Sigmoid colon (tissue), 7 donors: ENCODE results near the gene NEK6. TPM values are rescaled to one million over a fixed set of nuclear protein-coding genes. Genes with fewer than 3 reads are reported as not detected.

Experiments
- DNase-seq: peaks from one replicate; pipeline ENCODE4 v3.0.0-alpha.2; 2019
- H3K27ac ChIP-seq, 4 donors: fragments of 200-600 bp; sonication (generic); one replicate each; pipeline ENCODE4 v1.5.1; 2016 to 2019; ENCODE audit warnings: mild to moderate bottlenecking in 1 of 4
- H3K27me3 ChIP-seq, 3 donors: fragments of 200-600 bp; sonication (generic); one replicate each; pipeline ENCODE4 v1.5.1; 2019; ENCODE audit warnings: mild to moderate bottlenecking in 1 of 3
- H3K36me3 ChIP-seq, 4 donors: fragments of 200-600 bp; sonication (generic); one replicate each; pipeline ENCODE4 v1.5.1; 2016 to 2019
- H3K4me1 ChIP-seq, 4 donors: fragments of 200-600 bp; sonication (generic); one replicate each; pipeline ENCODE4 v1.5.1; 2017 to 2019
- H3K4me3 ChIP-seq, 4 donors: fragments of 200-600 bp; sonication (generic); one replicate each; pipeline ENCODE4 v1.5.1; 2017 to 2019; ENCODE audit warnings: mild to moderate bottlenecking in 2 of 4, moderate library complexity in 1 of 4
- H3K9me3 ChIP-seq, 4 donors: fragments of 200-600 bp in 3 of 4; sonication (generic) in 3 of 4; one replicate each; pipeline versions ENCODE4 v1.5.1 to v1.6.1; 2013 to 2019
- CTCF ChIP-seq, 4 experiments: fragments of 450-650 bp in 3 of 4; fragments of 200-600 bp in 1 of 4; IDR thresholded peaks; one replicate each; pipeline ENCODE4 v1.5.1; 2016 to 2019; ENCODE audit warnings: antibody characterized with exemption in 4 of 4, mild to moderate bottlenecking in 3 of 4, moderate library complexity in 2 of 4
- EP300 ChIP-seq, 4 donors: sonication (generic); formaldehyde crosslinking; IDR thresholded peaks; one replicate each; pipeline ENCODE4 v1.6.1; 2017; ENCODE audit warnings: antibody characterized with exemption in 4 of 4
- POLR2A ChIP-seq, 2 donors: fragments of 450-650 bp; IDR thresholded peaks; one replicate each; pipeline ENCODE4 v1.6.1; 2016; ENCODE audit warnings: antibody characterized with exemption in 2 of 2, mild to moderate bottlenecking in 2 of 2, moderate library complexity in 2 of 2
- POLR2AphosphoS5 ChIP-seq, 4 donors: sonication (generic); formaldehyde crosslinking; IDR thresholded peaks; one replicate each; pipeline ENCODE4 v1.6.1; 2017; ENCODE audit warnings: antibody characterized with exemption in 4 of 4
- WGBS, 2 donors: extraction: QIAGEN DNeasy Blood & Tissue Kit; methylation state at CpG; one replicate each; pipeline ENCODE4 v1.1.7; 2013; 5-methylcytosine and 5-hydroxymethylcytosine counted together
- intact Hi-C: fragments of 100-400 bp; cut with DNase I; formaldehyde crosslinking; loops from one replicate; pipeline ENCODE4 v1.15.1; 2023
- polyA plus RNA-seq, 3 donors: library from polyadenylated mRNA; stranded (reverse); fragments of 200-250 nt; gene quantifications; one replicate each; pipeline ENCODE4 v1.2.3, GENCODE V29; 2013
- total RNA-seq, 4 donors: library from RNA; depleted of rRNA; stranded (reverse); fragments of >200 nt; gene quantifications; one replicate each; pipeline ENCODE4 v1.1.0, GENCODE V29; 2016
- donor health status: healthy with polysubstance abuse.
- donor health status: Bipolar disorder and iron deficiency.
- donor health status: healthy.

Gene NEK6
- total and polyA plus RNA-seq, 7 donors: 8.2 to 36.2 (median 18.7) TPM

GRCh38 chr9:124270504-124271335 is 13.0 kb downstream of the NEK6 start:
- 16 to 66% methylated on average over 14 of the region's 14 CpGs for WGBS, 2 donors
- peaks cover 0 to 91% (median 81%) of the 10 kb centered on the region in 4 donors for H3K4me1 ChIP-seq

GRCh38 chr9:124271660-124272059 is 13.9 kb downstream of the NEK6 start:
- Histone ChIP-seq H3K4me1 (peaks cover 0 to 91% (median 75%) of the 10 kb centered on the region in 4 donors), H3K9me3 (no peaks in the 10 kb centered on the region), H3K36me3 (no peaks in the 10 kb centered on the region), H3K27me3 (no peaks in the 10 kb centered on the region), H3K4me3 (no peak overlapping the region), H3K27ac (peak overlapping the region; percentile 52 to 86 (median 75))
- TF ChIP-seq EP300 (IDR thresholded peaks at IDR 0.05): no peak
- TF ChIP-seq CTCF (IDR thresholded peaks at IDR 0.05): no peak
- no peak for TF ChIP-seq POLR2A (IDR thresholded peaks at IDR 0.05)
- TF ChIP-seq POLR2AphosphoS5 (IDR thresholded peaks at IDR 0.05): no peak
- WGBS, 2 donors: 12 to 63% methylated on average over 7 of the region's 7 CpGs
- no peak for DNase-seq
- intact Hi-C loops: no loop called here

More at GRCh38 chr9:124270504-124271335, 13.0 kb downstream of the NEK6 start:
- TF ChIP-seq POLR2AphosphoS5 (IDR thresholded peaks at IDR 0.05) (no peak), CTCF (IDR thresholded peaks at IDR 0.05) (no peak), EP300 (IDR thresholded peaks at IDR 0.05) (no peak), POLR2A (IDR thresholded peaks at IDR 0.05) (no peak)
- H3K9me3 ChIP-seq: no peaks in the 10 kb centered on the region
- H3K27ac ChIP-seq: peak overlapping the region; percentile 52 to 86 (median 75)
- DNase-seq: no peak
- H3K36me3 ChIP-seq: no peaks in the 10 kb centered on the region
- H3K27me3 ChIP-seq: no peaks in the 10 kb centered on the region
- H3K4me3 ChIP-seq: no peak overlapping the region
- intact Hi-C loops: no loop called here

- H3K27me3 ChIP-seq: no peaks in the 10 kb centered on the region
- peak overlapping the region; percentile 52 to 86 (median 75) for H3K27ac ChIP-seq
- no peaks in the 10 kb centered on the region for H3K9me3 ChIP-seq
- intact Hi-C loops: no loop called here
- 45 to 88% methylated on average over 7 of the region's 7 CpGs for WGBS, 2 donors
- H3K36me3 ChIP-seq: no peaks in the 10 kb centered on the region
- no peak for DNase-seq
- H3K4me1 ChIP-seq: peaks cover 0 to 91% (median 70%) of the 10 kb centered on the region in 4 donors
- no peak overlapping the region for H3K4me3 ChIP-seq
- no peak for TF ChIP-seq POLR2AphosphoS5 (IDR thresholded peaks at IDR 0.05)
- no peak for TF ChIP-seq POLR2A (IDR thresholded peaks at IDR 0.05)
- no peak for TF ChIP-seq EP300 (IDR thresholded peaks at IDR 0.05)
- no peak for TF ChIP-seq CTCF (IDR thresholded peaks at IDR 0.05)
Measured at GRCh38 chr9:124272118-124272517, 14.4 kb downstream of the NEK6 start.

GRCh38 chr9:124272979-124273378 is 15.2 kb downstream of the NEK6 start:
- Histone ChIP-seq H3K4me1 (peaks cover 0 to 91% (median 62%) of the 10 kb centered on the region in 4 donors), H3K27me3 (no peaks in the 10 kb centered on the region), H3K4me3 (no peak overlapping the region), H3K27ac (peak overlapping the region; percentile 52 to 86 (median 75)), H3K9me3 (no peaks in the 10 kb centered on the region), H3K36me3 (no peaks in the 10 kb centered on the region)
- no peak for TF ChIP-seq CTCF (IDR thresholded peaks at IDR 0.05)
- no peak for TF ChIP-seq POLR2AphosphoS5 (IDR thresholded peaks at IDR 0.05)
- no peak for TF ChIP-seq POLR2A (IDR thresholded peaks at IDR 0.05)
- no peak for TF ChIP-seq EP300 (IDR thresholded peaks at IDR 0.05)
- DNase-seq: no peak
- WGBS, 2 donors: 87 to 90% methylated on average over 9 of the region's 9 CpGs
- intact Hi-C loops: no loop called here
